Measurements from ENCODE around the gene SNX10.

GRCh38 chr7:26393818-26394217 lies 102.2 kb downstream of the SNX10 start:
- no peak for TF ChIP-seq ZNF384 (IDR thresholded peaks at IDR 0.05)
- no peak for TF ChIP-seq FOXK2 (IDR thresholded peaks at IDR 0.05)
- TF ChIP-seq NFRKB (IDR thresholded peaks at IDR 0.05) = no peak
- TF ChIP-seq FOXA1 (IDR thresholded peaks at IDR 0.05) = no peak
- TF ChIP-seq ELF4 (IDR thresholded peaks at IDR 0.05) = no peak
- no peak for TF ChIP-seq SP1 (IDR thresholded peaks at IDR 0.05)
- no peak for TF ChIP-seq HDGF (IDR thresholded peaks at IDR 0.05; ENCODE audit: borderline replicate concordance)
- TF ChIP-seq SUZ12 (IDR thresholded peaks at IDR 0.05) = no peak
- TF ChIP-seq FOXM1 (IDR thresholded peaks at IDR 0.05; ENCODE audit: borderline replicate concordance) = no peak
- TF ChIP-seq ARNT (IDR thresholded peaks at IDR 0.05) = no peak

Measured in HEK293T (cell line).